SK-N-MC (cell line): ENCODE data around the gene LPCAT3.

Source experiments
- EZH2 ChIP-seq: fragments of 200-600 bp; sonication (generic); IDR thresholded peaks from one replicate; pipeline ENCODE4 v1.6.1; 2017; ENCODE audit warnings: antibody characterized with exemption
- FOXP2 ChIP-seq: optimal IDR thresholded peaks from 2 replicates; pipeline ENCODE3; 2011; ENCODE audit warnings: mild to moderate bottlenecking, moderate library complexity; ENCODE audit not compliant: insufficient read depth; ENCODE audit errors: extremely low read length, control extremely low read depth
- POLR2AphosphoS5 ChIP-seq: IDR thresholded peaks from 2 replicates; pipeline ENCODE4 v1.6.1; 2012; ENCODE audit warnings: mild to moderate bottlenecking, low read depth, low read length, borderline replicate concordance

GRCh38 chr12:7066596-7066995 lies 48.3 kb upstream of the LPCAT3 start:
- no peak for TF ChIP-seq EZH2
- TF ChIP-seq POLR2AphosphoS5 = no peak
- no peak for TF ChIP-seq FOXP2
